ENCODE results near the gene HECW1. TPM values are rescaled to one million over a fixed set of nuclear protein-coding genes. Genes with fewer than 3 reads are reported as not detected.
"Not testable (repeated sequence)": the region's sequence is repeated elsewhere in the genome, so short reads cannot be mapped to it uniquely, and the experiment has no call there.

The HECW1 gene
- total RNA-seq, 1 experiment from 2014 or later: 2.7 TPM

DNA sequence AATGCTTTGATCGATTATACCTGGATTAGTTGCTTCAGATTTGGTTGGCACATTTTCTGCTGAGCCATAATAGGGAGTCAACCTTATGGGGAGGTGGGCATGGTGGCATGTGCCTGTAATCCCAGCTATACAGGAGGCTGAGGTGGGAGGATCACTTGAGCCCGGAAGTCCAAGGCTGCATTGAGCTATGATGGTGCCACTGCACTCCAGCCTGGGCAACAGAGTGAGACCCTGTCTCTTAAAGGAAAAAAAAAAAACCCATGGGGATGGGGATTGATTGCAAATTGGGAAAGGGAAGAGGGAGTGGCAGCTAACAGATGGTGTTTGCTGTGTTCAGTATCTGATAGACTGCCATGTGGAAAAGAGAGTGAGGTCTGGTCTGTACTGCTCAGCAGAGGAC lies 481.6 kb downstream of the HECW1 start:
- Histone ChIP-seq H3K27ac (no peak overlapping the region), H3K9me3 (ENCODE audit: insufficient read depth, low read depth) (no peaks in the 10 kb centered on the region), H2AFZ (no peak overlapping the region), H3F3A (ENCODE audit: insufficient read depth, low read depth) (peaks cover 19% of the 10 kb centered on the region; the same call in 1 of the 2 replicates), H3K4me1 (replicated peaks; ENCODE audit: insufficient read depth) (peaks cover 36% of the 10 kb centered on the region), H3K36me3 (ENCODE audit: low read depth) (peaks cover 39% of the 10 kb centered on the region), H4K20me1 (ENCODE audit: insufficient read depth) (peaks cover 44% of the 10 kb centered on the region), H3K79me2 (ENCODE audit: low read depth) (peaks cover 90% of the 10 kb centered on the region), H3K4me3 (no peak overlapping the region), H3K9me2 (ENCODE audit: insufficient read depth) (no peaks in the 10 kb centered on the region), H3K4me2 (no peak overlapping the region), H3K27me3 (ENCODE audit: insufficient read depth, low read depth) (no peaks in the 10 kb centered on the region)
- POLR2A ChIA-PET (ENCODE audit: unreplicated experiment): interaction anchor here (0.6 kb wide), 1 partner anchor 11 kb away, joined by 3 read pairs; the partner anchor contains the start of gene STK17A
- no peak for TF ChIP-seq EZH2 (IDR thresholded peaks at IDR 0.05; ENCODE audit: low read depth)
- TF ChIP-seq, protein P1, sequence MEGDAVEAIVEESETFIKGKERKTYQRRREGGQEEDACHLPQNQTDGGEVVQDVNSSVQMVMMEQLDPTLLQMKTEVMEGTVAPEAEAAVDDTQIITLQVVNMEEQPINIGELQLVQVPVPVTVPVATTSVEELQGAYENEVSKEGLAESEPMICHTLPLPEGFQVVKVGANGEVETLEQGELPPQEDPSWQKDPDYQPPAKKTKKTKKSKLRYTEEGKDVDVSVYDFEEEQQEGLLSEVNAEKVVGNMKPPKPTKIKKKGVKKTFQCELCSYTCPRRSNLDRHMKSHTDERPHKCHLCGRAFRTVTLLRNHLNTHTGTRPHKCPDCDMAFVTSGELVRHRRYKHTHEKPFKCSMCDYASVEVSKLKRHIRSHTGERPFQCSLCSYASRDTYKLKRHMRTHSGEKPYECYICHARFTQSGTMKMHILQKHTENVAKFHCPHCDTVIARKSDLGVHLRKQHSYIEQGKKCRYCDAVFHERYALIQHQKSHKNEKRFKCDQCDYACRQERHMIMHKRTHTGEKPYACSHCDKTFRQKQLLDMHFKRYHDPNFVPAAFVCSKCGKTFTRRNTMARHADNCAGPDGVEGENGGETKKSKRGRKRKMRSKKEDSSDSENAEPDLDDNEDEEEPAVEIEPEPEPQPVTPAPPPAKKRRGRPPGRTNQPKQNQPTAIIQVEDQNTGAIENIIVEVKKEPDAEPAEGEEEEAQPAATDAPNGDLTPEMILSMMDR (conservative IDR thresholded peaks at IDR 0.05): no peak
- intact Hi-C loops (cut with micrococcal nuclease; ENCODE audit: unreplicated experiment): no loop called here
- CTCF ChIA-PET: interaction anchor here (1.5 kb wide), 1 partner anchor 11 kb away, joined by 9 read pairs; the partner anchor contains the start of gene STK17A
- no peak for DNase-seq
- BruUV-seq (replicated peaks): no TSS peak

DNA sequence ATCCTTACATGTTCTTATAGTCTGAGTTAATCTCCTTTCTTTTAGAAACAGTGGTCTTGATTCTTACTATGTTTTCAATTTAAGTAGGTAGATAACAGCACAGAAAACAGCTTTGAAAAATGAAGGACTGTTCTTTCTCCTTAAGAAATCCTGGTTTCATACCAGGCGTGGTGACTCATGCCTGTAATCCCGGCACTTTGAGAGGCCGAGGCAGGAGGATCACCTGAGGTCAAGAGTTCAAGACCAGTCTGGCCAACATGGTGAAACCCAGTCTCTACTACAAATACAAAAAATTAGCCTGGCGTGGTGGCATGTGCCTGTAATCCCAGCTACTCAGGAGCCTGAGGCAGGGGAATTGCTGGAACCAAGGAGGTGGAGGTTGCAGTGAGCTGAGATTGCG lies 484.0 kb downstream of the HECW1 start:
- H3K79me2 ChIP-seq (ENCODE audit: low read depth): peaks cover 77% of the 10 kb centered on the region
- peaks cover 41% of the 10 kb centered on the region for H4K20me1 ChIP-seq (ENCODE audit: insufficient read depth)
- H3K27ac ChIP-seq: peak overlapping the region; percentile 9; the same call in 1 of the 2 replicates
- intact Hi-C loops (cut with micrococcal nuclease; ENCODE audit: unreplicated experiment); BruUV-seq (replicated peaks); H3K4me3 ChIP-seq; H3K27me3 ChIP-seq (ENCODE audit: insufficient read depth, low read depth); H3K9me2 ChIP-seq (ENCODE audit: insufficient read depth); CTCF ChIA-PET; H2AFZ ChIP-seq; H3K9me3 ChIP-seq (ENCODE audit: insufficient read depth, low read depth); POLR2A ChIA-PET (ENCODE audit: unreplicated experiment); H3K4me2 ChIP-seq: not testable (repeated sequence)
- H3F3A ChIP-seq (ENCODE audit: insufficient read depth, low read depth): peaks cover 24% of the 10 kb centered on the region
- peaks cover 43% of the 10 kb centered on the region for H3K36me3 ChIP-seq (ENCODE audit: low read depth)
- peak in 1 of 2 experiments; percentile 73 for DNase-seq
- H3K4me1 ChIP-seq (replicated peaks; ENCODE audit: insufficient read depth): peaks cover 26% of the 10 kb centered on the region

DNA sequence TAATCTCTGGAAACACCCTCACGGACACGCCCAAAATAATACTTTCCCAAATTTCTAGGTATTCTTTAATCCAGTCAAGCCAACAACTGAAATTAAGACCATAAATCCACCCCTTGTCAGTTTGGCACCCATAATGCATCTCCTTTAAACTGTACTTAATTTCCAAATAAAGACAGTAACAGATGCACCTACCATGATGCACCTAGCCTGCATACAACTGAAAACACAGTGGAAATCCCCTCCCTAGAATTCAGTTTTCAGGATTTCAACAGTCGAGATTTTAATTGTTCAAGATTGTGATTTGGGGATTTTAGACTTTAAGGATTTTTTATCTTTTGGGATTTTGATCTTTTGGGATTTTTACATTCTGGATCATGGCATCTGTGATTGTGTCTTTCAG lies 487.6 kb downstream of the HECW1 start:
- Histone ChIP-seq H3K27ac (no peak overlapping the region), H3K9me2 (ENCODE audit: insufficient read depth) (no peaks in the 10 kb centered on the region), H3F3A (ENCODE audit: insufficient read depth, low read depth) (peaks cover 24% of the 10 kb centered on the region), H3K36me3 (ENCODE audit: low read depth) (peaks cover 78% of the 10 kb centered on the region), H3K4me3 (no peak overlapping the region), H3K27me3 (ENCODE audit: insufficient read depth, low read depth) (no peaks in the 10 kb centered on the region), H3K4me2 (no peak overlapping the region), H3K79me2 (ENCODE audit: low read depth) (peaks cover 73% of the 10 kb centered on the region), H3K9me3 (ENCODE audit: insufficient read depth, low read depth) (peaks cover 15% of the 10 kb centered on the region), H3K4me1 (replicated peaks; ENCODE audit: insufficient read depth) (peaks cover 13% of the 10 kb centered on the region), H2AFZ (no peak overlapping the region), H4K20me1 (ENCODE audit: insufficient read depth) (peaks cover 38% of the 10 kb centered on the region)
- POLR2A ChIA-PET (ENCODE audit: unreplicated experiment): interaction anchor here (0.6 kb wide), 1 partner anchor 46 kb away, joined by 3 read pairs; no protein-coding TSS in a partner anchor
- CTCF ChIA-PET: no interaction called here
- DNase-seq: no peak
- no TSS peak for BruUV-seq (replicated peaks)
- intact Hi-C loops (cut with micrococcal nuclease; ENCODE audit: unreplicated experiment): no loop called here
- no peak for TF ChIP-seq EZH2 (IDR thresholded peaks at IDR 0.05; ENCODE audit: low read depth)
- TF ChIP-seq, protein P1 (conservative IDR thresholded peaks at IDR 0.05): no peak

DNA sequence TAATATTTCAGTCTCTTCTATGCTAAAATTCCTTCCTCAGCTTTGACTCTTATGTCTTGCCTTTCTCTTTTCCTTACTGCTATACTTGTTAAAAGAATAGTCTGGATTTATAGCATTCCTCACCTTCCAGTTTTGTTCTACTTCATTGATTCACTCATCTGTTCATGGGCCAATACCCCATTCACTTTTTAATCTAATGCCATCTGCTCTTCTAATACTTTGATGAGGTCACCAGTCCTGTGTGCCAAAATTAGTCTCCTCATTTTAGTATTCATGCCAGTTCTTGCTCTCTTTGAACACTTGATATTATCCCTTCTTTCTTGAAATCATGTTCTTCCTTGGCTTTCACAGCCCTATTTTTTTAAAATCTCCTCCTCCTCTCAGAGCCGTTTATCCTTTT lies 489.8 kb downstream of the HECW1 start:
- H3F3A ChIP-seq (ENCODE audit: insufficient read depth, low read depth): peaks cover 11% of the 10 kb centered on the region; the same call in 1 of the 2 replicates
- POLR2A ChIA-PET (ENCODE audit: unreplicated experiment): no interaction called here
- H3K79me2 ChIP-seq (ENCODE audit: low read depth): peaks cover 72% of the 10 kb centered on the region
- no peak overlapping the region for H3K4me2 ChIP-seq
- TF ChIP-seq, protein P1 (conservative IDR thresholded peaks at IDR 0.05): no peak
- no peak for TF ChIP-seq EZH2 (IDR thresholded peaks at IDR 0.05; ENCODE audit: low read depth)
- DNase-seq: no peak
- no peaks in the 10 kb centered on the region for H3K27me3 ChIP-seq (ENCODE audit: insufficient read depth, low read depth)
- H4K20me1 ChIP-seq (ENCODE audit: insufficient read depth): peaks cover 48% of the 10 kb centered on the region
- intact Hi-C loops (cut with micrococcal nuclease; ENCODE audit: unreplicated experiment): no loop called here
- H3K4me3 ChIP-seq: no peak overlapping the region
- peaks cover 72% of the 10 kb centered on the region for H3K36me3 ChIP-seq (ENCODE audit: low read depth)
- H3K4me1 ChIP-seq (replicated peaks; ENCODE audit: insufficient read depth): no peaks in the 10 kb centered on the region
- H2AFZ ChIP-seq: no peak overlapping the region
- CTCF ChIA-PET: no interaction called here
- H3K27ac ChIP-seq: no peak overlapping the region
- H3K9me2 ChIP-seq (ENCODE audit: insufficient read depth): no peaks in the 10 kb centered on the region
- H3K9me3 ChIP-seq (ENCODE audit: insufficient read depth, low read depth): peaks cover 16% of the 10 kb centered on the region
- BruUV-seq (replicated peaks): no TSS peak

Measured in PC-9 (cell line).